G401 (cell line): Measurements from ENCODE around the gene RPN2. TPM values are rescaled to one million over a fixed set of nuclear protein-coding genes. Genes with fewer than 3 reads are reported as not detected.

ENCODE experiments used
- DNase-seq: peaks from one replicate; pipeline ENCODE4 v3.0.0-alpha.2; 2015; ENCODE audit warnings: low spot score
- in situ Hi-C: cut with HindIII; loops from 2 replicates; pipeline ENCODE4 v1.10.0; 2016; ENCODE audit warnings: low sequenced_read_pairs, mixed read lengths
- total RNA-seq: library from RNA; depleted of rRNA; stranded (reverse); fragments of >200 nt; shearing (Covaris generic); gene quantifications from 2 replicates; pipeline ENCODE4 v1.2.3, GENCODE V29; 2014; rRNA removed

RPN2 gene
- total RNA-seq, 1 experiment from 2014 or later, result 273 TPM

GRCh38 chr20:37278966-37279590, 99.9 kb downstream of the RPN2 start:
- in situ Hi-C loops, result no loop called here
- DNase-seq, result no peak

GRCh38 chr20:37279820-37280219, 100.7 kb downstream of the RPN2 start:
- in situ Hi-C loops, result no loop called here
- DNase-seq, result no peak

GRCh38 chr20:37280403-37280802, 101.3 kb downstream of the RPN2 start:
- no peak for DNase-seq
- in situ Hi-C loops, result no loop called here

GRCh38 chr20:37282556-37282955, 103.4 kb downstream of the RPN2 start:
- no peak for DNase-seq

GRCh38 chr20:37283530-37284195, 104.5 kb downstream of the RPN2 start:
- no peak for DNase-seq
- in situ Hi-C loops, result no loop called here

More at GRCh38 chr20:37282556-37282955, 103.4 kb downstream of the RPN2 start:
- in situ Hi-C loops, result no loop called here

- in situ Hi-C loops, result no loop called here
- no peak for DNase-seq
Observed at GRCh38 chr20:37284691-37285161, 105.6 kb downstream of the RPN2 start.

- in situ Hi-C loops, result no loop called here
- no peak for DNase-seq
Observed at GRCh38 chr20:37285664-37286374, 106.7 kb downstream of the RPN2 start.

GRCh38 chr20:37288091-37288490, 109.0 kb downstream of the RPN2 start:
- in situ Hi-C loops, result no loop called here
- no peak for DNase-seq

- in situ Hi-C loops, result no loop called here
- DNase-seq, result no peak
Observed at GRCh38 chr20:37290158-37290810, 111.2 kb downstream of the RPN2 start.

Other genes with a start within 250 kb of the RPN2 start
- 30.0 and 31.2 TPM in 2 replicates for gene SAMHD1, start 227.6 kb upstream of the RPN2 start, total RNA-seq
- 9.0 and 15.9 TPM in 2 replicates for gene RBL1, start 83.3 kb upstream of the RPN2 start, total RNA-seq
- gene MROH8, start 218 bp downstream of the RPN2 start, total RNA-seq, result 0.07 and 1.8 TPM in 2 replicates
- not detected in 2 replicates for gene GHRH, start 82.5 kb downstream of the RPN2 start, total RNA-seq
- gene MANBAL, start 110.3 kb downstream of the RPN2 start, total RNA-seq, result 70.1 and 73.5 TPM in 2 replicates
- 15.9 and 16.8 TPM in 2 replicates for gene SRC, start 166.8 kb downstream of the RPN2 start, total RNA-seq